Ishikawa (cell line): Measurements from ENCODE around the gene FBXW8.

Source experiments
- CEBPB ChIP-seq: IDR thresholded peaks from 2 replicates; pipeline ENCODE4 v1.6.1; 2012
- EGR1 ChIP-seq: IDR thresholded peaks from 2 replicates; pipeline ENCODE4 v1.6.1; 2012
- EP300 ChIP-seq: IDR thresholded peaks from 2 replicates; pipeline ENCODE4 v1.6.1; 2012; ENCODE audit warnings: borderline replicate concordance
- RAD21 ChIP-seq: IDR thresholded peaks from 2 replicates; pipeline ENCODE4 v1.6.1; 2012; ENCODE audit warnings: low read depth
- REST ChIP-seq: IDR thresholded peaks from 2 replicates; pipeline ENCODE4 v1.6.1; 2012; ENCODE audit warnings: low read depth, mild to moderate bottlenecking
- TAF1 ChIP-seq: IDR thresholded peaks from 2 replicates; pipeline ENCODE4 v1.6.1; 2012; ENCODE audit warnings: low read depth, mild to moderate bottlenecking
- ZBTB7A ChIP-seq: IDR thresholded peaks from 2 replicates; pipeline ENCODE4 v1.6.1; 2012; ENCODE audit warnings: low read depth
- TF ChIP-seq, protein P1 (sequence below): IDR thresholded peaks from 2 replicates; pipeline ENCODE4 v1.6.1; 2012

DNA sequence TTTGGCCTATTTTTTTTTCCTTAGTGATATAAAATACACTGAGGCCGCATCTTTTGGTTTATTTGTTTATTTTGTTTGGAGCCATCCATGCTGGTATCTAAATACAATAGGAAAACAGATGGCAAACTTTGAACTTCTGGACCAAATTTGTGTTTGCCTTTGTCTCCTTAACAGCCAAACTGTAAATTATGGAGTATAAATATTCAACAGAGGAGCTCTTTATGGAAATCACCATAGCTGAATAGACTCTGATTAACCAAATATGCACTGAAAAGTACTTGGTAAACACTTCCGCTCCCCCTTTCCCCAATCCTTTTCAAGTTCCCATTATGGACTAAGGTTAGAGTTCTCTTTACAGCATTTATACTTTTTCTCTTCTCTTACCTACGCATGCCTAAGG lies 107.9 kb downstream of the FBXW8 start:
- no peak for TF ChIP-seq TAF1
- TF ChIP-seq ZBTB7A: no peak
- TF ChIP-seq EGR1: no peak
- TF ChIP-seq, protein P1, sequence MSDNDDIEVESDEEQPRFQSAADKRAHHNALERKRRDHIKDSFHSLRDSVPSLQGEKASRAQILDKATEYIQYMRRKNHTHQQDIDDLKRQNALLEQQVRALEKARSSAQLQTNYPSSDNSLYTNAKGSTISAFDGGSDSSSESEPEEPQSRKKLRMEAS: no peak
- no peak for TF ChIP-seq RAD21
- TF ChIP-seq CEBPB: no peak
- TF ChIP-seq EP300: no peak
- TF ChIP-seq REST: no peak
